ENCODE measurements around the gene TRIB2.

TRIB2 gene

DNA sequence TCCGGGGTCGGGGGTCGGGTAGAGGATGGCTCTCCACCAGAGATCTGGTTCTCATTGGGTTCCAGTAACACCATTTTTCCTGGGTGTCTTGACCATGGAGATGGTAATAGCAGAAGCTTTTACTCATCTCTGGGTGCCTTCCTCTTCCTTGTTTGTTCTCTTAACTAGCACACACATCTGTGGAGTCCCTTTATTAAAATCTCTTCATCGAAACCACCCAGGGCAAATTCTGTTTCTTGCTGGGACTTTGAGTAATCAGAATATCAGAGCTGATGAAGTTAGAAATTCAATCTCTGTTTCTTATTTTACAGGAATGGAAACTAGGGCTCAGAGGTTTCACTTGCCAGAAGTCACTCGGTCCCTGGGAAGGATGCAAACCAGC, 15.0 kb upstream of the TRIB2 start:
- DNase-seq, result no peak

- peak in 1 of 2 donors; percentile 73 for DNase-seq
Observed at GRCh38 chr2:12702168-12703121, 14.3 kb upstream of the TRIB2 start.

- DNase-seq, result no peak
Observed at GRCh38 chr2:12704378-12704777, 12.4 kb upstream of the TRIB2 start.

DNA sequence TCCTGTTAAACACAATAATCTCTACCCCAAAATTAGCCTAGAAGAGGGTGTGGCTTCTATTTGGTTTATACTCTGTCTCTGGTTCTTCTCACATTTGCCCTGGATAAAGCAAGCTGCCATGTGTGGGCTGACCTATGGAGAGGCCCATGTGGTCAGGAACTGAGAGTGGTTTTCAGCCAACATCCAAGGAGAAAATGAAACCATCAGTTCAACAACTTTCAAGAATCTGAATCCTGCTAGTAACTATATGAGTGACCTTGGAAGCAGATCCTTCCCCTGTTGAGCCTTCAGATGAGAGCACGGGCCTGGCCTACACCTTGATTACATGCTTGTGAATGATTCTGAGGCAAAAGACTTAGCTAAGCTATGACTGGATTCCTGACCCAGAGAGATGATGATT, 11.5 kb upstream of the TRIB2 start:
- no peak for DNase-seq

DNA sequence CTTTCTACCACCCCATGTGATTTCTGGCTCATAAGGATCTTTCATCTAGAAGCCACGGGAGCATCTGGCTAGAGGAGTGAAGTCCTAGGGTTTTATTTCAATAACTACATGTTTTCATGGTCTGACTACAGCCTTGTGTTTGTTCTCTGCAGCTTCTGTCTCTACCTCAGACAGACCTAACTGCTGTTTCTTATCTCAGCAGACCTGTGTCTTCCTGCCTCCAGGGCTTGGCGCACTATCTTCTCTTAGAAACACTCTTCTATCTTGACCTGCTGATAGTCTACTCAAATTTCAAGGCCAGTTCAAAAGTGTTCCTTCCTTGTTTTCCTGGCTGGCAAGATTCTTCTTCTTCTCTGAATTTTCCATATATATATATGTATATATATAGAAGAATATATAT, 11.0 kb upstream of the TRIB2 start:
- DNase-seq, result no peak

DNA sequence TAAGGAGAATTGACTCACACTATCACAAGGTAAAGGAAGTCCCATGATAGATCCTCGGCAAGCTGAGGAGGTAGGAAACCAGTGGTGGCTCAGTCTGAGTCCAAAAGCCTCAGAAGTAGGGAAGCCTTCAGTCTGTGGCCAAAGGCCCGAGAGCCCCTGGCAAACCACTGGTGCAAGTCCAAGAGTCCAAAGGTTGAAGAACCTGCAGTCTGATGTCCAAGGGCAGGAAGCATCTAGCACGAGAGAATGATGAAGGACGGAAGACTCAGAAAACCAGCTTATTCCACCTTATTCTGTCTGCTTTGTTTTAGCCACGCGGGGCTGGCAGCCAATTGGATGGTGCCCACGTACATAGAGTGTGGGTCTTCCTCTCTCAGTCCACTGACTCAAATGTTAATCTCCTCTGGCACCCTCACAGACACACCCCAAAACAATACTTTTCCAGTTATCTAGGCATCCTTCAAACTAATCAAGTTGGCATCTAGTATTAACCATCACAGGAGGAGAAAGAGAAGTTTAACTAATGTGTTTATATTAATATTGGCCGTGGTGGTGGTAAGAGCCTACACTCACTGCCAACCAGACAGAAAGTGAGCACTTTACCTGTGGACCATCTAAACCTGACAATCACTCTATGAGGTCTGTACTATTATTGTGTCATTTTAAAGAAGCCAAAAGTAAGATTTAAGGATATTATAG, 8.1 kb upstream of the TRIB2 start:
- no peak for DNase-seq

DNA sequence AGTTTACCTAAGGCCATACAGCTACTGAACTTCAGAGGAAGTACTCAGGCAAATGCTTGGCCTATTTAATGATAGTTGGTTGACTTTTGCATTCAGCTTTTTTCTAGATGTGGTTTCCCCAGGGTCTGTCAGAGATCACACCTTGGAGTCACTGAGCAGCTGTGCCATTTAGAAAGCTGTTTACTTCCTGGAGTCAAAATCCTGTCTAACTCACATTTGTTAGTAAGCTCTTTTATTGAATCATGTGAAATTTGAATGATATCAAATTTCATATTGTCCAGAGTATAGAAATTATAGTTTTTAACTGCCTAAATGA, 7.6 kb upstream of the TRIB2 start:
- DNase-seq, result no peak

DNA sequence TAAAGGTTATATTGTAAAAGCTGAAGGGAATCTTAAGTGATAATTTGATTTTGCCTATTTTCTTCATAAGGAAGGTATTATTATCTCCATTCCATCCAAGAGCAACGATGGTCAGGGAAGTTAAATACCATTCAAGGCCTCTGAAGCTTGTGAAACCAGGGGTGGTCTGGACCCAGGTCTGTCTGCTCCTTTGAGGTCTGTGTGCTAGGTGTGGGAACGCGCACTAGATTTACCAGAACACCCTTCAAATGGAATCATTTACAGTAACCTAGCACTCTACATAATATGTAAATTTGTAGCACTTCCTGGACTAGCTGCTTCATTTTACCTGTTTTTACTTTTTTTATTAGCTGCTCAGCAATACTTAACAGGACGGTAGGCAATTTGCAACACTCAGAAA, 6.4 kb upstream of the TRIB2 start:
- DNase-seq, result no peak

DNA sequence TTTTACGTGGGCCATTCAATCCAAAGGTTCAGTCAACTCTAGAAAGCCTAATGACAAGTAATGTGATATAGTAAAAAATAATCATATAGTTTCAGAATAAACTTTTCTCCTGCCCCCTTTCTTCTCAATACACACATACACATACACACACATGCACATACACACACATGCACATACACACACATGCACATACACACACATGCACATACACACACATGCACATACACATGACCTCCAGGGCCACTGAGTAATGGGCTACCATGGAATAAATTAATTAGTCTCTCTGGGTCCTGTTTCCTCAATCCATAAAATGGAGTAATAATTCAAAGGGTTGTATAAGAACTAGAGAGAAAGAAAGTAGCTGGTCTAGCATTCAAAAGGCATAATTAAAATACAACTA, 5.4 kb upstream of the TRIB2 start:
- DNase-seq, result no peak

GRCh38 chr2:12712881-12713280, 3.9 kb upstream of the TRIB2 start:
- no peak for DNase-seq

DNA sequence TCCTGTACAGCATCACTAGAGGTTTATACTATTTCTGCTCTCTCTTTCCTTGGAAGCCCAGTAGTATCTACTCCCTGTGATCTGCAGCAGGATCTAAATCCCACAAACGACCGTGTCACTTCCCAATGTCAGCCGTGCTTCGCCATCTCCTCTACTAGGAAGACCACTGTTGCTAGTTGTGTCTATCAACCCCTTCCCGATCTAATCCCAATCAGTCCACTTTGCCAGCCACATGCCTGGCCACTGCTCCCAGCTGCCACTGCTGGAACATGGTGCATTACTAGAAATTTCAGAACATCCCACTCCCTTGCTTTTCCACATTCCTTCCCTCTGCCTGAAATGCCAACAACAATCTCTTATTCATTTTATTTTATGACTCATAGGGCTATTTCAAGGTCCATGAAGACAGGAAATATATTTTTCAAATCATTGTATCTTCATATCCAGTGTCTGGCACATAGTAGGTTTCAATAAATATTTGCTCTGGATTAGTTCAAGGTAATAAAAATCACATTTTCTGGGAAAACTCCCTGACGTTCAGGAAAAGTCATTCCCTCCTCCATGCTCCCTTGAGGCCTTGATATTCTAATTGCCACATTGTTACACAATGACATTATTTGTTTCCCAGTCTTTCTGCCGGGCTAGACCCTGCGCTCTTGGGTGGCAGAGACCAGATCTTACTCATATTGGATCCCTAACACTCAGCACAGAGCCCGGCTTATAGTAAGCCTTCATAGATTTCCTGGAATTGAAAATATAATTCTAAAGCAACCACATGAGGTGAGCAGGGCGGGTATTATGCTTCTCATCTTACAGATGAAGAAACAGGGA, 2.1 kb upstream of the TRIB2 start:
- no peak for DNase-seq

- DNase-seq, result no peak
Observed at GRCh38 chr2:12715258-12716031, 1.3 kb upstream of the TRIB2 start.

GRCh38 chr2:12716032-12716281, 779 bp upstream of the TRIB2 start:
- DNase-seq, result peak; percentile 67 to 72

DNA sequence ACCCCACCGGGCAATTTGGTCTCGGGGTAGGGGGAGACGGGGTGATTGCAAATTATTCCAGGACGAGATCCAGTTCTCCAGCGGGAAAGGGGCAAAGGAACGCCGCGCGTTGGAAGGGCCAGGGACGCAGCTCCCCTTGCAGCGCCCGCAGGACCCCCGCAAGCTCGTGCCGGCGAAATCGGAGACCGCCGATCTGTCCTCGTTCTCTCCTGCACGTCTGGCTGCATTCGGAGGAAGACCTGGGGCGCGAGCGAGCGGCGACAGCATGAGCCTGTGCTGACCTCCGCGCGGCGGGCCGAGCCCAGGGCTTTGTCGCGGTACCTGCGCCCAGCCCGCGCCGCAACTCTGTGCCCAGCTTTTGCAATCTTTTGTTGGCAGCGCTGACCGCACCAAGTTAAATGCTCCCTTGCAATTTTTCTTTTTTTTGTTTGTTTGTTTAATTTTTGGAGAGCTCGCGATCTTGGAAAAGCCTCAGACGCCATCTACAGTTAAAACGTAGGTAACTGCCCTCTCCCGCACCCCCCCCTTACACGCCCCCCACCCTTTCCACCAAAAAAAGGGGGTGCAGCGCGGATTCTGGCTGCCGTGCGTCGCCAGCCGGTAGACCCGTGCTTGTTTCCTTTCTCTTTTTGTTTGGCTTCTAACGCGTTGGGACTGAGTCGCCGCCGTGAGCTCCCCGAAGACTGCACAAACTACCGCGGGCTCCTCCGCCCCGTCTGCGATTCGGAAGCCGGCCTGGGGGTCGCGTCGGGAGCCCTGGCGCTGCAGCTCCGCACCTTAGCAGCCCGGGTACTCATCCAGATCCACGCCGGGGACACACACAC, 667 bp downstream of the TRIB2 start:
- peak in 1 of 2 donors; percentile 30 for DNase-seq

- DNase-seq, result no peak
Observed at GRCh38 chr2:12718015-12718671, 1.4 kb downstream of the TRIB2 start.

DNA sequence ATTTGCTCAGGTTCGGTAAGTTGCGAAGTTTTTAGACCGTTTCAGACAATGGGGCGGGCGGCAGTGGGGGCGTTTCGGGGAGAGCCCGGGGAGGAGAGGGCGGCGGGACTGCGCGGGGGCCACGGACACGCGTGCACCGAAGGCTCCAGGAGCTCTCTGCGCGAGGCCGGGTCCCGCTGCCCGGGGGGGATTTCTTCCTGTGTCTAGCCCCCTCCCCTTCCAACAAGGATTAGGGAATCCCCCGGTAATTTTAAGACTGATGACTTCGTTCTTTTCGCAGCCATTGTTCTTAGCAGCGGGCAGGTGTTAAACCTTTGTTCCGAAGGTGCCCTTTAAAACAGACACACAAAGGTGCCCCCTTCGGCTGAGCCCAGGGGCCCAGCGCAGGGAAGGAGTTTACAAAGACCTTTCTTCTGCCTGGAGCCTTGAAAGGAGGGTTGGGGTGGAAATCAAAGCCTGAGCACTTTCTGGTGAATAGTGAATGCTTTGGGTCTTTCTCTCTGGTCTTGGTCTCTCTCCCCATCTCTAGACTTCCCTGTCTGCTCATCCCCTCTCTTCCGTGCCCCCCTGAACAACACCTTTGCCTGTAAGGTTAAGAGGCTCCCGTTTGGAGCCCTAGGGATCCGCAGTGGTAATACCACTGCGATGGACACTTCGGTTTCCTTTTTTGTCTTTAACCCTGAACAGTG, 2.1 kb downstream of the TRIB2 start:
- no peak for DNase-seq

GRCh38 chr2:12719400-12720277, 2.9 kb downstream of the TRIB2 start:
- peak in 1 of 2 donors; percentile 30 for DNase-seq

- DNase-seq, result no peak
Observed at GRCh38 chr2:12720278-12720620, 3.5 kb downstream of the TRIB2 start.

DNA sequence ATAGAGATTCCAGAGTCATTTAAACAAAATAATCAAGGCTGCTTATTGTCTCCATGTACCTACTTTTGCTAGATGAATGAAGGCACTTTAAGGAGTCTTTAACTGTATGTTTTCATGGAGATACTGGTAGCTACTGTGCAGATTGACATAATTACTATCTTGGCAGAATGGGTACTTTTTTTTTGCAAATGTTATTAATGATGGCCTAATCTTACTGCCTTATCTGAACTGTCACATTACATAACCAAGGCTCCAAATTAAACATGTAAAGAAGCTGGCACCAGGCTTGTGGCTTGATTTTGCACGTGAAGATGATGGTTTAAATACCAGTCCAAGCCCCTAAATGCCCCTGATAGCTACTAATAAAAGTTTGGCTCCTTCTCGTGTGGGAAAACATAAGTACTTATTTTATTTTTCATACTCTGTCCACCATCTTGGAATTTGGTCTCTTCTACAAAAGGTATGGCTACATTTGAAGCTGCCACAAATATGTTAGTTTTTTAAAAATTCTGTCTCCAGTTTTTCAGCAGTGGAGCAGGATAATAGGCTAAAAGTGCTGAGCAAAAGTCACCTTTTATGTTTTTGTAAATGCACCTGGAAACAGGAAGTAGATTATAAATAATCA, 4.1 kb downstream of the TRIB2 start:
- DNase-seq, result no peak
